Epithelial cell of proximal tubule (primary cell): ENCODE measurements around the gene PPM1G. TPM values are rescaled to one million over a fixed set of nuclear protein-coding genes. Genes with fewer than 3 reads are reported as not detected.

Source experiments
- DNase-seq: peaks from one replicate; pipeline ENCODE4 v3.0.0-alpha.2; 2011; ENCODE audit warnings: low read depth
- H3K4me3 ChIP-seq: 2 replicates; pipeline ENCODE4 v1.5.1; 2011; ENCODE audit warnings: low read depth, mild to moderate bottlenecking, low read length
- total RNA-seq: library from RNA; depleted of rRNA; stranded (reverse); fragments of >200 nt; gene quantifications from 2 replicates; pipeline ENCODE4 v1.2.3, GENCODE V29; 2015
- TF ChIP-seq, protein P1 (sequence below): conservative IDR thresholded peaks from 2 replicates; pipeline ENCODE4 v1.5.1; 2012; ENCODE audit warnings: low read depth, mild to moderate bottlenecking, low read length

Gene PPM1G
- total RNA-seq, 1 donor from 2014 or later: 135 TPM

DNA sequence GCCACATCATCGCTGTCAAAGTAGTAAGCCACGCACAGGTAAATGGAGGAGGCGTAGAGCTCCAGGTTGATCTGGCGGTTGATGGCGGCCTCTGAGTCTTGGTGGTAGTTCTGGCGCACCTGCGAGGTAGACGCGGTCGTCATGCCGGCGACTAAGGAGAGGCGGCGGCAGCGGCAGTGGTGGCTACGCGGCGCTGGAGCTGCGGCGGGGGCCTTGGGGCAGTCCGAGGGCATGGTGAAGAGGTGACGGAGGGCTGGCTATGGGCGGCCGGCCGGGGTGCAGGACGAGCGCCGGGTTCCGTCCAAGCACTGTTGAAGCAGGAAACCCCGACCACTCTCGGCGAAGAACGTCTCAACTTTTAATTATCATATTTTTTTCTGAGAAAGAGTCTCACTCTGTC is 16.2 kb downstream of the PPM1G start:
- TF ChIP-seq, protein P1, sequence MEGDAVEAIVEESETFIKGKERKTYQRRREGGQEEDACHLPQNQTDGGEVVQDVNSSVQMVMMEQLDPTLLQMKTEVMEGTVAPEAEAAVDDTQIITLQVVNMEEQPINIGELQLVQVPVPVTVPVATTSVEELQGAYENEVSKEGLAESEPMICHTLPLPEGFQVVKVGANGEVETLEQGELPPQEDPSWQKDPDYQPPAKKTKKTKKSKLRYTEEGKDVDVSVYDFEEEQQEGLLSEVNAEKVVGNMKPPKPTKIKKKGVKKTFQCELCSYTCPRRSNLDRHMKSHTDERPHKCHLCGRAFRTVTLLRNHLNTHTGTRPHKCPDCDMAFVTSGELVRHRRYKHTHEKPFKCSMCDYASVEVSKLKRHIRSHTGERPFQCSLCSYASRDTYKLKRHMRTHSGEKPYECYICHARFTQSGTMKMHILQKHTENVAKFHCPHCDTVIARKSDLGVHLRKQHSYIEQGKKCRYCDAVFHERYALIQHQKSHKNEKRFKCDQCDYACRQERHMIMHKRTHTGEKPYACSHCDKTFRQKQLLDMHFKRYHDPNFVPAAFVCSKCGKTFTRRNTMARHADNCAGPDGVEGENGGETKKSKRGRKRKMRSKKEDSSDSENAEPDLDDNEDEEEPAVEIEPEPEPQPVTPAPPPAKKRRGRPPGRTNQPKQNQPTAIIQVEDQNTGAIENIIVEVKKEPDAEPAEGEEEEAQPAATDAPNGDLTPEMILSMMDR: no peak
- no peak for DNase-seq
- H3K4me3 ChIP-seq: no peak overlapping the region

- H3K4me3 ChIP-seq: no peak overlapping the region
- DNase-seq: no peak
- TF ChIP-seq, protein P1: no peak
Measured at GRCh38 chr2:27390822-27391679, 18.3 kb downstream of the PPM1G start.

GRCh38 chr2:27381577-27382181 is 27.7 kb downstream of the PPM1G start:
- H3K4me3 ChIP-seq: no peak overlapping the region
- no peak for DNase-seq
- TF ChIP-seq, protein P1: no peak

DNA sequence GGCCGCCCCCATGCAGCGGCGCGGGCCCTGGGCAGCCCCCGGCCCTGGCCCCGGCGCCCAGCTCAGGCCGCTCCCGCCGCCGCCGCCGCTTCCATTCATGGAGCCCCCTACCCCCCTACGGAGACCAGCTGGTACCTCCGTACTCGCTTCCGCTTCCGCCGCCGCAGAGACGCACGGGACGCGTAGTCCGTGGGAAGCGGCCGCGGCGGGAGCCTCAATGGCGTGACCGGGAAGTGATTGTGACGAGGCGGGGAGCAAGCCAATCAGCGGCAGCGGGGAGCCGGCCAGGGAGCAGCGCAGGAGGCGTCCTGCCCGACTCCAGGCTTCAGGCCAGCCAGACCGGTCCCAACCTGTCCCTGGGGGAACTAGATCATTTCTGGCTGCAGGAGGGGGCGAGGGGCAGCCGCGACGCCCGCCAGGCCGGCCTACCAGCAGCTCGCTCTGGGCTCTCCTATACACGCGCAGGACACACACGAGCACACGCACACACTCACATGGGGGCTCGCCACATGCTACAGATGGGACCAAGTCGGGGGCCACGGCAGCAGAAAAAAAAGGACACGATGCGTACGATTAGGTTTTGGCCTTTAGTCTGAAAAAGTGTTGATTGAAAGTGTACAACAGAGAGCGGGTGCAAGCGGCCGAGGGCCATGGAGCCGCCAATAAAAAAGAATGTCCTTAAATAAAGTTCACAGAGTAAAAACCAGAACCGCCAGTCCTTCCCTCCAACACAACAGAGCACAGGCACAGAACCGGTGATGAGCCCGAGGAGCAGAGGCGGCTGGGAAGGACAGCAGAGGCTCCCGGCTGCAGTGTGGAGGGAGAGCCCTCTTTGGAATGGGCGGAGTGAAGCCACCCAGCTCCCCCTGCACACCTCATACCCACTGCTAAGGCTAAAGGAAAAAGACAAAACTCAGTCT is 28.5 kb downstream of the PPM1G start, which contains the start of gene ZNF513:
Gene ZNF513 (minus strand): TSS at position 109 of the 920 bp plus-strand sequence. CDS start 208 bp downstream, outside the sequence.
- TF ChIP-seq, protein P1: no peak
- no peak for DNase-seq
- peak within 1 kb of the TSS; percentile 88 for H3K4me3 ChIP-seq

DNA sequence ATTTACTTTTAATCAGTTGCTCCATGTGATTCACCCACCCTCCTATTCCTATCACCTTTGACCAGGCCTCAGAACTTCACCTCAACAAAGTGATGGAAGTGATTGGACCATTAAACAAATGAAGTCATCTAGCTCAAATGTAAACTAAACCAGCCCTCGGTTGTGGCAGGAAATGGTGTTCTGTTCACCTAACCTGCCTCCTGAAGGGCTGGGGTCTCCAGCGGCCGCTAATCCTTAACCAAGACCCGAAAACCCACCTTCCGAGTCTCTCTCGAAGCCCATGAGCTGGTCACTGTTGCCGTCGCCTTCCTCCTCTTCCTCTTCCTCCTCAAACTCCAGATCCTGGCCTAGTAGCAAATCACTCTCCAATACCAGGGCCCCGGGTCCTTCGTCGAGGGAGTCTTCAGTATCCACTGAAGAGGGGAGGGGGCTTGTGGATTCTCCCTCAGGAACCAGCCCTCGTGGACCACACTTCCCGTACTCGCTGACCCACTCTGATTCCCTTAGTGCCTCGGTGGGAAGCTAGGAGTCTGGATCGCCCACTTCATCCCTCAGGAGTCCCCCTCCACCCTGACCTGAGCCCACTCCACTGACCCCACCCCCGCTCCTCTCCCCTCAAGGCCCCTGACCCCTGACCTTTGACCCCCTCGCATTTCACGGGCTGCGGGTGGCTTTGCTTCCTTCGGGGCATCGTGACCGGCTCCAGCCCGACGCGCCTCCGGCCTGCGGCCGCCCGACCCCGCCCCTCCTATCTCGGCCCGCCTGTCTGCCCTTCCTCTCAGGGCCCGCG is 29.4 kb downstream of the PPM1G start:
- H3K4me3 ChIP-seq: peak overlapping the region; percentile 88
- DNase-seq: no peak
- TF ChIP-seq, protein P1: no peak

GRCh38 chr2:27379383-27379835 is 30.0 kb downstream of the PPM1G start:
- DNase-seq: no peak
- TF ChIP-seq, protein P1: no peak
- peak overlapping the region; percentile 88 for H3K4me3 ChIP-seq
